Measurements from ENCODE around the gene POR.
"Not testable (repeated sequence)": the region's sequence is repeated elsewhere in the genome, so short reads cannot be mapped to it uniquely, and the experiment has no call there.

The POR gene

DNA sequence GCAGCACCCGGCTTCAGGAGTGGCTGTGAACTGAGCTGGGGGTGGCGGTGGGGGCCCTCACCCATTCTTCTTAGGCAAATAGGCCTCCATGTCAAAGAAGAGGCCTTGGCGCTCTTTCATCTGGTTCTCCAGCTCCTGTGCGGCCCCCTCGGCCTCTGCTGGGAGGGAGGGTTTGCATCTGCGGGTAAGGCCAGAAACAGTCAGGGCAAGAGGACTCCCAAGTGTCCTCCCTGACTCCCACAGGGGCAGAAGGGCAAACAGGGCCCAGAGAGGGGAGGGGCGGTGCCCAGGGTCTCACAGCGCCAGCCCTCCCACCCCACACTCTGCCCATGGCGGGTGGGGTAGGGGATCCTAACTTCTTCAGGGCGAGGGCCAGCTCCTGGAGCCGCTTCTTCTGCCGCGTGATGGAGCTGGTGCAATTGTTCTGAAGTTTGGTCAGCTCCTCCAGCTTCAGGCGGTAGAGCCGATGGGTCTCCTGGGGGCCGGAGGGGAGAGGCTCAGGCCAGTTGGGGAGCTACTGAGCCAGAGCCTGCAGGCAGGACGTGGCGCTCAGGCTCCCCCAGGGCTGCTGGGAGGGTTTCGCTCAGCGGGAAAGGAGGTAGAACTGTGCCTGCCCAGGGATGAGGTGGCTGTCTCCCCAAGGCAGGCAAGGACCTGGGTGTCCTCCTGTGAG is 77.3 kb downstream of the POR start:
- no peak for DNase-seq (ENCODE audit: low read depth)

DNA sequence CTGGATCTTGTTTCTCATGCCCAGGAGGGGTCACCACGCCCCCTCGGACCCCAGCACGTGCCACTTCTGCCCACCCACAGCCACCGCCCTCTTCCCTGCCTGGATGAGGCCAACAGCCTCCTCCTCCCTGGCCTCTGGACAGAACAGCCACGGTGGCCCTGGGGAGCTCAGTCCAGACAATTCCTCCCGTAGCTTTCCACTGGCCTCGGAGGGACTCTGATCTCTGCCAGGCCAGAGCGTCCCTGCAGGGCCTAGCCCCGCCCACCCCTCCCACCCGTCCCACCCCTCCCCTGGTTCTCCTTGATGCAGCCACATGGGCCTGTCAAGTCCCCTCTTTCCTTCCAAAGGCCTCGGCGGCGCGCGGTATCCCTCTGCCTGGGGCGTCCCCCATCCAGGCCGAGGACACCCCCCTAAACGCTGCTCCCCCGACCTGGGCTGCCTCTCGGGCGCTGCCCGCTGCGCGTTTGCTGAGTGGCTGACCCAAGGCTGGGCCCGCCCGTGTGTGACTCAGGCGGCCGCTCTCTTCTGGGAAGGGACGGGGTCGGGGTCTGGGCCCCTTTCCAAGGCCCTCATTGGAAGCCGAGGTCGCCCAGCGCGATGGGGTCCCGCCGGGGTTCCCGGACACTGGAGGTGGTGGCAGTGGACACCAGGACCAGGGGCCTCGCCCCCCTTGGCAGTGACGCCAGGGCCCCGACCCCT is 78.9 kb downstream of the POR start:
- DNase-seq (ENCODE audit: low read depth) = no peak

DNA sequence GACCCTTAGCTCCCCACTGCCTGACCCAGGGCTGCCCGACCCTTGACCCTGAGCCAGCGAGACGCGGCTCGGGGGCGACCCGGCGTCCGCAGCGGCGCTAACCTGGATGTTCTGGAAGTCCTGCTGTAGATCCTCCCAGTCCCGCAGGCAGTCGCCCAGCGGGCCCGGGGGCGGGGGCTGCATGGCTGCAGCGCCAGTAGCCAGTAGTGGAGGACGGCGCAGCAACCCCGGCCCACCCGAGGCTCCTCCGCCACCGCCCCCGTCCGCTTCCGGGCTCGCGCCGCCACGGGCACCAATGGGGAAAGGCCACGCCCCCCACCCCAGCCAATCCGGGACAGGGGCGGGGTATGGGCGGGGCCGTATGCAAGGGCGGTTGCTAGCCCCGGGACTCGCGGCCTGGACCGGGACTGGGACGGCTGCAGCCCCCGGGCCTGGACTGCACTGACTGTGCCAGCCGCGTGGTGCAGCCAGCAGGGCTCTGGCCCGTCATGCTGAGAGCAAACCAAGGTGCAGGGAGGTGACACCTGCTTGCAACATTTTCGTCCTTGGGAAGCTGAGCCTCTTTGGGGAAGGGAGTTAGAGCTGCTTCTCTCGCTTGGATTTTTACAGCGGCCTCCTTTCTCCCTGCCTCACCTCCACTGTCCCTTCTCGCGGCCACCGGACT is 79.6 kb downstream of the POR start, which contains the start of gene TMEM120A:
TSS of gene TMEM120A (minus strand) at position 208 of the 664 bp plus-strand sequence. CDS start at position 183, 25 bp downstream.
- DNase-seq (ENCODE audit: low read depth) = peak; percentile 90

DNA sequence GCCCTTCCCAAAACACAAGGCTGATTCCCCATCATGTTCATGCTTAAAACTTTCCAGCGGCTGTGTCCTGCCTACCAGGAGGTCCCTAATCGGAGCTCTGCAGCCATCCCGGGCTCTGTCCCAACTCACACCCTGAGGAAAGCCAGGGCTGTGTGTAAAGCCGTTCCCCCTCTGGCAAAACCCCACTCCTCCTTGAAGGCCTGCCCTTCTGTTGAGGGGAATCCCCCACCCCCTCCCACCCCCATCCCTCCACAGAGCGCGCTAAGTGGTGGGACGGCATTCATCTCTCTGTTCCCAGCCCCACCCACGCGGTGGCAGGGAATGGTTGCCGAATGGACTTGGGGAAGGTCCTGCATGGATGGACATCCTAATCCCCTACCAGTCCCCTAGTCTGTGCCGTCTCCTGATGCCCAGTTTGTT is 80.1 kb downstream of the POR start:
- DNase-seq (ENCODE audit: low read depth) = no peak

DNA sequence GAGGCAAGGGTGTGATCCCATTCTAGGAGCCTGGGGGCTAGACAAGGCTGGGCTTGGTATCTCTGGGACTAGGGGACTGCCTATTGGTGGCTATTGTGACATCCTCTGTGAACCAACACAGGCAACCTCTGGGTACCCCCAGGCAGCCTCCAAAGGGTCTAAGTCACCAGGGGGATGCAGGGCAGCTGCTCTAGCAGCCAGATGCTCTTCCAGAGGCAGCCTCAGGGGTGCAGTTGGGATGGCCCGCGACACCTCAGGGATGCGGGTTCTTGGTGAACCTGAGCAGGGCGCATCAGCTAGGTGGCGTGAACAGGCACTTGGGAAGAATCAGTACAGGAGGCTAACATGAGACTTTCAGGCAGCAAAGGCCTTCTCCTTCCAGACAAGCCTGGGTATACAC is 81.0 kb downstream of the POR start:
- no peak for DNase-seq (ENCODE audit: low read depth)

DNA sequence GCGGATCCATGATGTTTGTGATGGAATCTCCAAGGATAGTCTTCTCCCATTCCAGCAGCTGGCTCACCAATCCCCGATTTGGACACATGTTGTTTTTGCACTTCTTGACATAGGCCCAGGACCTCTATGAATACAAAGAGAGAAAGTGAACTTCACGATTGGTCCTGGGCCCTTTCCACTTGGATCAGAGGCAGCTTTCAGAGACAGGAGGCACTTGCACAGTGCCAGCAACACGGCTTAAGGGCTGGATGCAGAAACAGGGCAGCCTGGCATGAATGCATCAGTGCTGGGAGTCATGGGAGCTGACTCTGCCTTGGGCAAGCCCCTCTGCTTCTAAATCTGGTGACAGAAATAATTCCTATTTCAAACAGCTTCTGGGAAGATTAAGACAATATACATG is 81.5 kb downstream of the POR start:
- DNase-seq (ENCODE audit: low read depth) = no peak

DNA sequence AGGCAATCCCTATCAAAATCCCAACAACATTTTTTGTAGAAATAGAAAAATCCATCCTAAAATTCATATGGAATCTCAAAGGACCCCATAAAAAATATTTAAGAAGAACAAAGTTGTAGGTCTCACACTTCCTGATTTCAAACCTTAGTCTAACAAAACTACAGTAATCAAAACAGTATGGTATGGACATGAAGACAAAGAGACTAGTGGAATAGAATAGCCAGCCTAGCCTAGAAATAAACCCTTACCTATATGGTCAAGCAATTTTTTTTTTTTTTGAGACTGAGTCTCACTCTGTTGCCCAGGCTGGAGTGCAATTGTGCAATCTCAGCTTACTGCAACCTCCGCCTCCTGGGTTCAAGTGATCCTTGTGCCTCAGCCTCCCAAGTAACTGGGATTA is 83.1 kb downstream of the POR start:
- no peak for DNase-seq (ENCODE audit: low read depth)

DNA sequence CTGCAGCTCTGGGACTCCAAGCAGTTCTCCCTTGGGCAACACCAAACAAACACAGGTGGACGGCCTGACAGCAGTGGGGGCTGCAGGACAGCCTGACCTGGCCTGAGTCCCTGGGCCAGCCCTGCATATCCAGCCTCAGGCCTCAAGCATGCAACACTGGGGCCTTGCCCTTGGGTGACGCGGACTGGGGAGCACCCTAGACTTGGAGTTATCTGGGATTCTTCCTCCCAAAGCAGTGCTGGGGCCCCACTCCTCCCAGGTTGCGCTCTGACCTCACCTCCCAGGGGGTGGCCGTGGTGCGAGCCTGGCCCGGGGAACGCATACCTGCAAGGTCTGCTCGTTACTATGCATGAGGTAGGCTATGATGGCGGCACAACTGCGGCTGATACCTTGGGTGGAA is 85.6 kb downstream of the POR start:
- no peak for DNase-seq (ENCODE audit: low read depth)

DNA sequence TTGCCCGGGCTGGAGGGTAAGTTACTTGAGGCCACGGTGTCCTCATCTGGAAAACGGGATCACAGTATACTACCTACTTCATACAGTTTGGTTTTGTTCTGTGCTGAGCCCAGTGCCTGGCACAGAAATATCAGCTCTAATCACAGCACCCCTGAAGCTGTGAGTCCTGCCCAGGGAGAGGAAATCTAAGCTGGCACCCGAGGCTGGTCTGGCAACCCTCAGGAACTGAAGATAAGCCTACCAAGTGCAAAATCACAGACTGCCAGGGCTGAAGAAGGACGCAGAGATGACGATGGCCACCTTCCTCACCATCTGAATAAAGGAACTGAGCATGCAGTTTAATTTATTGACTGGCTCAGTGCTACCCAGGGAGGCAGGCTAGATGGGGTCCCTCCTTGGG is 87.2 kb downstream of the POR start:
- no peak for DNase-seq (ENCODE audit: low read depth)

DNA sequence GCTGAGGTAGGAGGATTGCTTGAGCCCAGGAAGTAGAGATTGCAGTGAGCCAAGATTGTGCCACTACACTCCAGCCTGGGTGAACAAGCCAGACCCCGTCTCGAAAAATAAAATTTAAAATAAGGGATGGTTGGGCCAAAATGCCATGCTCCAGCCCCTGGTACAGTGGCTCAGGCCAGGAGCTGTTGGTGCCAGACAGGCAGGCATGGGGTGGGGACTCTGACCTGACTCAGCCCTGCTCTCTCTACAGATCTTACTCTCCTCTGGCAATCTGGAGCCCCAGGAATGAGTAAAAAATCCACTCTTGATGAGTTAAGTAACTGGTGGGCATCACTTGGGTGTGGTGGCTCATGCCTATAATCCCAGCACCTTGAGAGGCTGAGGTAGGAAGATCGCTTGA is 87.9 kb downstream of the POR start:
- no peak for DNase-seq (ENCODE audit: low read depth)

DNA sequence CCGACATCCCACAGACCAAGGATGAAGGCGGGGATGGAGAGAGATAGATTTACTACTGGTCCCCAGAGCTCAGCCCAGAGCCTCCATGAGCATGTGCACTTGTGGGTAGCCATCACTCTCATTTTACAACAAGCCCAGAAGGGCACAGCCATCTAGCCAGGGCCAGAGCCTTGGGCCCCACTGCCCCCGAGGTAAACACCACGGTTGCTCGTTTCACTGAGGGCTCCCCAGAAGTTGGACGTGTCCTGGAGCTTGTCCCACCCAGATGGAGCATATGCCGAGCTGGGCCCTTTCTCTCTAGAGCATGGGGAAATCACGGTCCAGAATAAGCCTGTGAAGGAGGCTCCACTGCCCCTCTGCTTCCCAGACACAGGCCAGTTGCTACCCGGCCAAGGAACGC is 88.4 kb downstream of the POR start:
- no peak for DNase-seq (ENCODE audit: low read depth)

DNA sequence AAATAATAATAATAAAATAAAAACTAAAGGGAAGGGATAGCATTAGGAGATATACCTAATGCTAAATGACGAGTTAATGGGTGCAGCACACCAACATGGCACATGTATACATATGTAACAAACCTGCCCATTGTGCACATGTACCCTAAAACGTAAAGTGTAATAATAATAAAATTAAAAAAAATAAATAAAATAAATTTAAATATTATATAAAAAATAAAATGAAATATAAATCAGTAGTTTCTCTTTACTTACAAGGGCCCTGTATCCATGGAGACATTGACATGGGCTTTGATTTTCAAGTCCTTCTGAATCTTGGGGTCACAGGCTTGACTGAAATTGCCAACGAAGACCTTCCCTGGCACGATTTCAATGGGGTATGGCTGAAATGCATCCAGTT is 90.0 kb downstream of the POR start:
- not testable (repeated sequence) for DNase-seq (ENCODE audit: low read depth)

DNA sequence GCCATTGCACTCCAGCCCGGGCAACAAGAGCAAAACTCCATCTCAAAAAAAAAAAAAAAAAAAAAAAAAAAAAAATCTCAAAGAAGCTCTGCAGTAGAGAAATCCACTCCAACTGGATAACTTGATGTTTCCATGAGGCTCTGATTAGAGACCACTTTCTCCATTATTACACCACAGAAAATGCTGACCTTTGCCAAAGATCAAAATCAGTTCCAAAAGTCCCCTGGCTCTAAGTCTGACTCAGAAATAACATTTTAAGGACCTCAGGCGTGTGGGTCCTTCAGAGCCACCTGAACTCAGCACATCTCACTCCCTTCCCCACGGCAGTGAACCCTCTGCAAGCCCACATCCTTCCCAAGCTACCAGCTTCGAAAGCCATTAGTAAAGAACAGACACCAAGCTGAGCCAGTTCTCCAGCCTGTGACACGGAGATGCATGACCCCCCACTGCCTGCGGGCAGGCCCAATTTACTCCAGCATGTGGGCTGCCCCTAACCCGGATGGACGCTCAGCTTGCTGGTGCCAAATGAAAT is 93.3 kb downstream of the POR start:
- DNase-seq (ENCODE audit: low read depth) = no peak

DNA sequence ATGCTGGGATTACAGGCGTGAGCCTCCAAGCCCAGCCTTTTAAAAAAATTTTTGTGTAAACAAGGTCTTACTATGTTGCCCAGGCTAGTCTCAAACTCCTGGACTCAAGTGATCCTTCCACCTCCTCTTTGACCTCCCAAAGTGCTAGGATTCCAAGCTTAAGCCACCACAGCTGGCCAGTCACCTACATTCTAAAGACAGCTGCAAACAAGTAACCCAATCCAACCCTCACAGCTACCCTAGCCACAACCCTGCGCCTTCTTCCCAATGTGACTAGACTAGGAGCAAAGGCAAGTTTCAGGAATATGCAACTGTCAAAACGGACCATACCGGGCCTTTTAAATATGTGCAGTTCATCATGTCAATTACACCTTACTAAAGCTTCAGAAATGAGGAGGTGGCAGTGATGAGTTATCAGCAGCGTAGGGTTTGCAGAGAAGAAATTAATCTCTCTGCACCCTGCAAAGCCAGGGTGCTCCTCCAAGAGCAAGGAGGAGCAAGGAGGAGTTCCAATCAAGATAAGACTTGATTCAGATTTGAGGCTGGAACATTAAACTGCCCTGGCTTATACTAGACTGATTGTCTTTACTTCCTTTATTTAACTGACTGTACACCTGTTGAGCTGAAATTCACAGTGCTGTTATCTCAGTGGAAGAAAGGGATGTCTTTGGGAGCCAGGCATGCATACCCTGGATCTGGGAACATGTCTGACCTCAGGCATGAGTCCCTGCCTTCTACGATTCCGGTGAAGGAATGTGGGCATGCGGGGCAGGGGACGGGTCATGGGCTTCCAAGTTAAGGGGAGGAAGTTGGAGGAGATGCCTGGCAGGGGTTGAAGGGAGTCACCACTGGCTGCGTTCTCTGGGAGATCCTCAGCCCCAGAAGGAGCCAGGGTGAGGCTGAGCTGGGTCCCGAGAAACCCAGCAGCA is 95.0 kb downstream of the POR start:
- DNase-seq (ENCODE audit: low read depth) = no peak

DNA sequence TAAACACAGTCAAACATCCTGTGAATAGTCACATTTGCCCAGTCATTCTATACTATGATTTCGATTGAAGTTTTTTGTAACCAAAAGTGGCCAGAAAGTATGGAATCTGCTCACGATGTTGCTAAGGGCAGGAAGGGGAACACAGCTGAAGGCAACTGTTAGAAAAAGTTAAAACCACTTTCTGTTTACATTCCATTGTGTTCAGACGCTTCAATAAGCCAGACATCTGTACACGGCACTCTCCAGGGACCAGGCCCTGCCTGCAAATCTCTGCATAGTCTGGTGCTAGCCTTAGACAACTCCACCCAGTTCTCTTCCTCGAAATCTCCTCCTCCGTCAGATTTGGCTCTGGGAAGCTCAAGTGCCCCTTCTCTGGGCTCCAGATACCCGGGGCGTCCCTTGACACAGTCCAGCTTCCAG is 96.5 kb downstream of the POR start:
- DNase-seq (ENCODE audit: low read depth) = no peak

DNA sequence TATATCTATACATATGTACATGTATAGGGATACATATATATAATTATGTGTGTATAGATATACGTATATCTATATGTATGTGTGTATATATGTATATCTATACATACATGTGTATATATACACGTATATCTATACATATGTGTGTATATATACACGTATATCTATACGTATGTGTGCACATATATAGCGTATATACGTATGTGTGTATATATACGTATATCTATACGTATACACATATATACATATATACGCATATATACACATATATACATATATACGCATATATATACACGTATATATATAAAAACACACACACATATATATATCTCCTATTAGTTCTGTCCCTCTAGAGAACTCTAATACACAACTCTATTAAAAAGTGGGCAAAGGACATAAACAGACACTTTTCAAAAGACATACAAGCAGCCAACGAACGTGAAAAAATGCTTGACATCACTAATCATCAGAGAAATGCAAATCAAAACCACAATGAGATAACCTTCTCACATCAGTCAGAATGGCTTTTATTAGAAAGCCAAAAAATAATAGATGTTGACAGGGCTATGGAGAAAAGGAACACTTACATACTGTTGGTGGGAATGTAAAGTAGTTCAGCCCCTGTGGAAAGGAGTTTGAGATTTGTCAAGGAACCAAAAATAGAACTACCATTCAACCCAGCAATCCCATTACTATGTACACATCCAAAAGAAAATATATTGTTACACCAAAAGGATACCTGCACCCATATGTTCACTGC is 101.4 kb downstream of the POR start:
- no peak for DNase-seq (ENCODE audit: low read depth)

DNA sequence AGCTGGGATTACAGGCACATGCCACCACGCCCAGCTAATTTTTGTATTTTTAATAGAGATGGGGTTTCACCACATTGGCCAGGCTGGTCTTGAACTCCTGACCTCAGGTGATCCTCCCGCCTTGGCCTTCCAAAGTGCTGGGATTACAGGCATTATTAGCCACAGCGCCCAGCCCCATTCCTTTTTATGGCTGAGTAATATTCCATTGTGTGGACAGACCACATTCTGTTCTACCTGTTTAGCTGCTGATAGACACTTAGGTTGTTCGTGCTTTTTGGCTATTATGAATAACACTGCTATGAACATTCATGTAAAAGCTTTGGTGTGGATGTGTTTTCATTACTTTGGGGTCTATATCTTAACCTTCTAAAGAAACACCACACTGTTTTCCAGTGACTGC is 103.6 kb downstream of the POR start:
- not testable (repeated sequence) for DNase-seq (ENCODE audit: low read depth)

DNA sequence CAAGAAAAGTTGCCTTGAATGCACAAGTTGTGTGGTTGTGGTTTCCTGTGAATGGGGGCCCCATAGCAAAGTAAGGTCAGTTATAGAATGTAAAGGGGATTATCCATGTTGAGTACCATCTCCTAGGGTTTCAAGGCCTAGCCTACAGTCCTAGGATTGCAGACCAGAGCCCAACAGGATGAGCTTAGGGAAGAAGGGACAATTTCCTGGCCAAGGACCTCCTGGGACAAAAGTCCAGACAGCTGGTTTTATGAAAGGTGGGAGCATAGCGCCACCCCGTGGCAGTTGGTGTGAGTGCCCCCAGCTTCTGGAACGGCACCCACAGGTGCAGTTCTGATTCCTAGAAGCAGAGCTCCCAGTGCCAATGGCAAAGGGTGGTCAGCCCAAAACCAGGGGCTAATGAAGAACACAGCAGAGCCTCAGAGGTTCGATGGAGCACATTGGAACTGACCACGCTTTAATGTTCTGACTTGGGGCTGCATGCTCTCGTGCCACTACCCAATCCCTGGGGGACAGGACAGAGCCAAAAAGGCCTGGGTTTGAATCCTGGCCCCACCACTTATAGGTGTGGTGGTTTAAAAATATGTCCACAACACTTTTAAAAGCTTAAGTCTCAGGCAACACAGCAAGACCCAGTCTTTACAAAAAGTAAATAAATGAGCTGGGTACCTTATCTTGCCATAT is 105.2 kb downstream of the POR start:
- DNase-seq (ENCODE audit: low read depth) = peak; percentile 60

DNA sequence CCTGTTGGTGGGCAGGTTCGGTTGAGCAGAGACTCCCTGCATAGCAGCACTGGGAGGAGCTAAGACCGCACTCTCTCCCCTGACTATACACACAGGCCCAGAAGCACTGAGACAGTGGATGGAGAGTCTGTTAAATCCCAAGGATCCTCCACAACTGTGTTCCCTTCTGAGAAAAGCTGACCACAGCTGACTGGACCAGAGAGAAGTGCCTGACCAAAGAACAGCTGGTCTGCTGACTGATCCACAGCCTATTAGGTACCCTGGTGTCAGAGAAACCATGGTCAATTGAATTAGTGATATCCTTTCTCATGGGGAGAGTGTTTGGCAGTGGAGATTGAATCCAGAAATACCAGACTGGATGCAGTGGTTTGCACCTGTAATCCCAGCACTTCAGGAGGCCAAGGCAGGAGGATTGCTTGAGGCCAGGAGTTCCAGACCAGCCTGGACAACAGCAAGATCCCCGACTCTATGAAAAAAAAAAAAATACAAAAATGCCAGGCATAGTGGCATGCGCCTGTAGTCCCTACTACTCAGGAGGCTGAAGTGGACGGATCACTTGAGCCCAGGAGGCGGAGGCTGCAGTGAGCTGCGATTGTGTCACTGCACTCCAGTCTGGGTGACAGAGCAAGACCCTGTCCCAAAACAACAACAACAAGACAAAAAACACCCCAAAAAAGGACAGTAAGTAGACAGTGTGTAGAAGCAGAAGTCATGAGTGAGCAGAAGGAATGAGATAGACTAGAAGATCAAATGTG is 107.2 kb downstream of the POR start:
- no peak for DNase-seq (ENCODE audit: low read depth)

DNA sequence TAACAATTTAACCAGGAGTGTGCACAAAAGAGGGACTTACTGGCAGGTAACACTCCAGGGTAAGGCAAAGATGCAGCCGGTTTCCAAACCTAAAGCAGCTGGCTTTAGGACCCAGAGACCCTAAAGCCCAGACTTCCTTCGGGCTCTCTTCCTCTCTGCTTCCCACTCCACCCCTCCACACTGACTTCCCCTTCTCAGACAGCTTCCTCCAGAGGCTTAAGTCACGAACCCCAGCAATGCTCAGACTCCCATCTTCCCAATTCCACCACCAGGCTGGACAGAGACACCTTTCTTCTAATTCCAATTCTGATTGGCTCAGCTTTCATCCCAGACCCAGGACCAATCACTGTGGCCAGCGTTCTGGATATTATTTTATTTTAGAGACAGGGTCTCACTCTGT is 108.0 kb downstream of the POR start:
- DNase-seq (ENCODE audit: low read depth) = no peak
